GM12872 (cell line): Measurements from ENCODE around the gene SLC38A3.

ENCODE experiments used
- CTCF ChIP-seq: IDR thresholded peaks from 3 replicates; pipeline ENCODE4 v1.5.1; 2011; ENCODE audit warnings: low read depth, mild to moderate bottlenecking, low read length, moderate library complexity; ENCODE audit not compliant: insufficient read depth

The SLC38A3 gene

GRCh38 chr3:50255251-50255615 is 50.2 kb downstream of the SLC38A3 start:
- no peak for TF ChIP-seq CTCF

GRCh38 chr3:50256978-50257890 is 52.2 kb downstream of the SLC38A3 start:
- peak; percentile 38; the same call in 2 of the 3 replicates for TF ChIP-seq CTCF

- no peak for TF ChIP-seq CTCF
These were observed 53.1 kb downstream of the SLC38A3 start for GRCh38 chr3:50258029-50258680.

GRCh38 chr3:50258979-50259378 is 53.9 kb downstream of the SLC38A3 start:
- no peak for TF ChIP-seq CTCF

- no peak for TF ChIP-seq CTCF
These were observed 54.5 kb downstream of the SLC38A3 start for GRCh38 chr3:50259432-50260026.

- TF ChIP-seq CTCF, result peak; percentile 93
These were observed 55.2 kb downstream of the SLC38A3 start for GRCh38 chr3:50260027-50260941.
